ENCODE results near the gene SEC61A1.

DNA sequence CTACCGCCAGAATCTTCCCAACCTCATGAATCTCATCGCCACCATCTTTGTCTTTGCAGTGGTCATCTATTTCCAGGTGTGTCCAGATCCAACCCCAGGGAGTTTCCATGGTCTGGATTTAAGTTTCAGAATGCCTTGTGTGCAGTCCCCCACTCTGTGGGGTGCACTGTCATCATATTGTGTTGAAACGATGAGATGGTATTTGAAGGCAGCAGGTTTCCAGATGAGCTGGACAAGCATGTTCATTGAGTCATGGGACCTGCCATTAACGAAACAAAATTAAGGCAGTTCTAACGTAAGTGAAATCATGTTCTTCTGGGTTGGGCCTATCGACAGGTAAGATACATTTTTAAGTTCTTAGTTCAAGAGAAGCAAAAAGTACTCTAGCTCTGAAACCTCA, 12.7 kb downstream of the SEC61A1 start:
- TF ChIP-seq RARB (CRISPR knock-in tag; IDR thresholded peaks at IDR 0.05) (no peak), TOX (CRISPR knock-in tag; IDR thresholded peaks at IDR 0.05; ENCODE audit: borderline replicate concordance) (no peak), GLIS3 (CRISPR knock-in tag; IDR thresholded peaks at IDR 0.05) (no peak), TSHZ2 (CRISPR knock-in tag; IDR thresholded peaks at IDR 0.05) (no peak)

Data from SK-N-SH treated with all-trans-retinoic acid at 6 μM for 48 hours (cell line).